ENCODE measurements around the gene TMEM59. TPM values are rescaled to one million over a fixed set of nuclear protein-coding genes. Genes with fewer than 3 reads are reported as not detected.
"Not testable (repeated sequence)": the region's sequence is repeated elsewhere in the genome, so short reads cannot be mapped to it uniquely, and the experiment has no call there.

Gene TMEM59
- total RNA-seq, 4 donors from 2014 or later: 166 to 356 (median 232) TPM

- Histone ChIP-seq H3K4me3 (no peak overlapping the region), H3K4me1 (peaks cover 0 to 14% (median 0%) of the 10 kb centered on the region in 3 donors), H3K27ac (no peak overlapping the region), H3K9me3 (no peaks in the 10 kb centered on the region), H3K27me3 (peaks cover 0 to 3% (median 0%) of the 10 kb centered on the region in 4 donors), H3K36me3 (no peaks in the 10 kb centered on the region)
- WGBS, 2 donors: 67 to 74% methylated on average over 8 to 9 of the region's 9 CpGs
- intact Hi-C loops (cut with DNase I): no loop called here
- DNase-seq: no peak
- no peak for TF ChIP-seq POLR2A (IDR thresholded peaks at IDR 0.05)
- TF ChIP-seq CTCF (IDR thresholded peaks at IDR 0.05): no peak
Measured at GRCh38 chr1:54002544-54003248, 50.3 kb downstream of the TMEM59 start.

- H3K4me1 ChIP-seq: peaks cover 0 to 14% (median 0%) of the 10 kb centered on the region in 3 donors
- intact Hi-C loops (cut with DNase I): no loop called here
- H3K27me3 ChIP-seq: no peaks in the 10 kb centered on the region
- DNase-seq: no peak
- WGBS, 2 donors: 25 to 57% methylated on average over 2 to 3 of the region's 3 CpGs
- H3K4me3 ChIP-seq: no peak overlapping the region
- no peaks in the 10 kb centered on the region for H3K9me3 ChIP-seq
- H3K27ac ChIP-seq: no peak overlapping the region
- TF ChIP-seq CTCF (IDR thresholded peaks at IDR 0.05): no peak
- no peak for TF ChIP-seq POLR2A (IDR thresholded peaks at IDR 0.05)
- no peaks in the 10 kb centered on the region for H3K36me3 ChIP-seq
Measured at GRCh38 chr1:54001591-54001990, 51.4 kb downstream of the TMEM59 start.

DNA sequence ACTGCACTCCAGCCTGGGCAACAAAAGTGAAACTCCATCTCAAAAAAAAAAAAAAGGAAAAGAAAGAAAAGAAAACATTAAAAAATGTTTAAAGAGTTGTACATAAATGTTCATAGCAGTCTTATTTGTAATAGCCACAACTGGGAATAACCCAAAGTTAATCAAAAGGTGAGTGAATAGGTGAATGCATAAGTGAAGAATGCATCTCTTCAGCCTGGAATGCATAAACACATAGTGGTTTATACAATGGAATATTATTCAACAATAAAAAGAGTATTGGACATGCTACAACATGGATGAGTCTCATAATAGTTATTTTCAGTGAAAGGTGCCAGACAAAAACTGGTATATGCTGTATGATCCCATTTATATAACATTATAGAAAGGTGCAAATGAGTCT, 53.1 kb downstream of the TMEM59 start:
- H3K27me3 ChIP-seq: no peaks in the 10 kb centered on the region
- no peak overlapping the region for H3K27ac ChIP-seq
- no peak overlapping the region for H3K4me3 ChIP-seq
- no peak for DNase-seq
- intact Hi-C loops (cut with DNase I): no loop called here
- TF ChIP-seq CTCF (IDR thresholded peaks at IDR 0.05): no peak
- H3K9me3 ChIP-seq: no peaks in the 10 kb centered on the region
- peaks cover 0 to 14% (median 0%) of the 10 kb centered on the region in 3 donors for H3K4me1 ChIP-seq
- no peaks in the 10 kb centered on the region for H3K36me3 ChIP-seq

DNA sequence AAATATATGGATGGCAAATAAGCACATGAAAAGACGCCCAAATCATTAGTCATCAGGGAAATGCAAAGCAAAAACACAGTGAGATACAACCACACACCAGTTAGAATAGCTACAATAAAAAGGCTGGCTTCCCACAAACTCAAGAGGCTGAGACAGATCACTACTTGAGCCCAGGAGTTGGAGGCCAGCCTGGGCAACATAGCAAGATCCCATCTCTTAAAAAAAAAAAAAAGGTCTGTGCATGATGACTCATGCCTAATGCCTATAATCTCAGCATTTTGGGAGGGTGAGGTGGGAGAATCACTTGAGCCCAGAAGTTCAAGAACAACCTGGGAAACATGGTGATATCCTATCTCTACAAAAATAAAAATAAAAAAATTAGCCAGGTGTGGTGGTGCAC, 54.8 kb downstream of the TMEM59 start:
- Histone ChIP-seq H3K36me3 (no peaks in the 10 kb centered on the region), H3K4me1 (peaks cover 0 to 14% (median 0%) of the 10 kb centered on the region in 3 donors), H3K27me3 (no peaks in the 10 kb centered on the region), H3K27ac (no peak overlapping the region), H3K9me3 (no peaks in the 10 kb centered on the region), H3K4me3 (no peak overlapping the region)
- intact Hi-C loops (cut with DNase I): no loop called here
- DNase-seq: no peak
- TF ChIP-seq CTCF (IDR thresholded peaks at IDR 0.05): no peak
- TF ChIP-seq POLR2A (IDR thresholded peaks at IDR 0.05): no peak
- 62 to 83% methylated on average over 1 of the region's 1 CpG for WGBS, 2 donors

DNA sequence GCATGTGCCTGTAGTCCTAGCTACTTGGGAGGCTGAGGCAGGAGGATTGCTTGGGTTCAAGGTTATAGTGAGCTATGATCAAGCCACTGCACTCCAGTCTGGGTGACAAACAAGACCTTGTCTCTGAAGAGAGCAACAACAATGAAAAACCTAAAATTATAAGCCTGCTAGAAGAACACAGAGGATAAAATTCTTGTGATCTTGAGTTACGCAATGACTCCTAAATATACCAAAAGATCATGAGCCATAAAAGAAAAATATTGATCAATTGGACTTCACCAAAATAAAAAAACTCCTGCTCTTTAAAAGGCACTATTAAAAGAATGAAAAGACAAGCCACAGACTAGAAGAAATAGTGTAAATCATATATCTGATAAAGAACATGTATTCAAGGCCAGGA, 57.3 kb downstream of the TMEM59 start:
- no peaks in the 10 kb centered on the region for H3K9me3 ChIP-seq
- 94 to 100% methylated on average over 1 of the region's 1 CpG for WGBS, 2 donors
- no peaks in the 10 kb centered on the region for H3K27me3 ChIP-seq
- no peak overlapping the region for H3K27ac ChIP-seq
- no peak for TF ChIP-seq CTCF (IDR thresholded peaks at IDR 0.05)
- TF ChIP-seq POLR2A (IDR thresholded peaks at IDR 0.05): no peak
- H3K4me3 ChIP-seq: no peak overlapping the region
- no peak for DNase-seq
- H3K4me1 ChIP-seq: no peaks in the 10 kb centered on the region
- H3K36me3 ChIP-seq: no peaks in the 10 kb centered on the region
- intact Hi-C loops (cut with DNase I): no loop called here

DNA sequence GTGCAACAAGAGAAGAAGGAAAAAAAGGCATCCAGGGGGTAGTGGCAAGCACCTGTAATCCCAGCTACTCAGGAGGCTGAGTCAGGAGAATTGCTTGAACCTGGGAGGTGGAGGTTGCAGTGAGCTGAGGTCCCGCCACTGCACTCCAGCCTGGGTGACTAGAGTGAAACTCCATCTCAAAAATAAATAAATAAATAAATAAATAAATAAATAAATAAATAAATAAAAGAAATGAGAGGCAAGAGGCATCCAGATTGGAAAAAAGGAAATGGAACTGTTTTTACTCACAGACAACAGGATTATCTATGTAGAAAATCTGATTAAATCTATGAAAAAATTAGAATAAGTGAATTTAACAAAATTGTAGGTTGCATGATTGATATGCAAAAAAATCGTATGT, 58.5 kb downstream of the TMEM59 start:
- intact Hi-C loops (cut with DNase I); H3K36me3 ChIP-seq; H3K9me3 ChIP-seq; DNase-seq; H3K4me1 ChIP-seq; H3K4me3 ChIP-seq; H3K27ac ChIP-seq; H3K27me3 ChIP-seq: not testable (repeated sequence)
- WGBS, 2 donors: 83 to 85% methylated on average over 2 of the region's 2 CpGs

Data from esophagus squamous epithelium (tissue), 5 donors.